Esophagus muscularis mucosa (tissue), 4 donors: ENCODE results near the gene CALML4.

ENCODE experiments used
- CTCF ChIP-seq, 3 experiments: fragments of 200-600 bp in 2 of 3; fragments of 450-650 bp in 1 of 3; sonication (generic) in 2 of 3; IDR thresholded peaks; one replicate each; pipeline ENCODE4 v1.5.1; 2017 to 2019; ENCODE audit warnings: antibody characterized with exemption in 3 of 3, mild to moderate bottlenecking in 2 of 3, moderate library complexity in 1 of 3
- EP300 ChIP-seq: sonication (generic); formaldehyde crosslinking; IDR thresholded peaks from one replicate; pipeline ENCODE4 v1.6.1; 2017; ENCODE audit warnings: antibody characterized with exemption
- POLR2A ChIP-seq: fragments of 450-650 bp; IDR thresholded peaks from one replicate; pipeline ENCODE4 v1.6.1; 2017; ENCODE audit warnings: antibody characterized with exemption, moderate library complexity, mild to moderate bottlenecking, low read depth

- TF ChIP-seq CTCF (IDR thresholded peaks at IDR 0.05) (no peak), EP300 (no peak), POLR2A (no peak)
Measured at GRCh38 chr15:68187559-68187958, 17.6 kb downstream of the CALML4 start.
